ENCODE results near the gene PELI2. TPM values are rescaled to one million over a fixed set of nuclear protein-coding genes. Genes with fewer than 3 reads are reported as not detected.

Gene PELI2
- total RNA-seq, 1 experiment from 2014 or later, result 2.0 TPM

DNA sequence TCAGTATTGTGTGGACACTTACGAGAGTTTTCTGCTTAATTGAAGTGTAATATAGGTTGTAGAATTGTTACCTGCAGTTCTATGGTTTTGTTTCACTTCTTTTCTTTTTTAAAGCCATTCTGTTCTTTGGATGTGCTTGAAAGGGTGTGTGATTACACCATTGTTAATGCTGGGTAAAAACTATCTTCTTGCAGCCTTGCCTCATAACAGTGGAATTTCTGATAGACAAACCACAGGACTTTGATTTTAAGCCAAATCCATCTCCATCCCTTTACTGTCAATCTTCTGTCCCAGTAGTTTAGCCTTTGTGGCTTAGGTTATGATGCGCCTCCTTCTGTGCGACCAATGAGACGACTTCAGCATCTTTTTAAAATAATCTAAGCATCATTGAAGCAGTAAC is 182.3 kb downstream of the PELI2 start:
- H3K9ac ChIP-seq (ENCODE audit: low read length), result no peak overlapping the region
- H3K36me3 ChIP-seq (ENCODE audit: control insufficient read depth in 1 of 2, insufficient read depth in 2 of 2, low read length in 2 of 2), result no peaks in the 10 kb centered on the region
- no peak for TF ChIP-seq EZH2 (IDR thresholded peaks at IDR 0.05)
- no peak for TF ChIP-seq REST (IDR thresholded peaks at IDR 0.05; ENCODE audit: low read depth)
- no peak for TF ChIP-seq EZH2phosphoT487 (IDR thresholded peaks at IDR 0.05; ENCODE audit: borderline replicate concordance)
- no peak for TF ChIP-seq CBX3 (IDR thresholded peaks at IDR 0.05; ENCODE audit: low read depth)
- no peak for TF ChIP-seq RAD21 (IDR thresholded peaks at IDR 0.05; ENCODE audit: low read depth)
- TF ChIP-seq FOSL1 (IDR thresholded peaks at IDR 0.05; ENCODE audit: low read depth), result no peak
- 0 out of 2 replicates have a peak, but pooled peaks cover 26% of the 10 kb centered on the region for H3K27me3 ChIP-seq (ENCODE audit: insufficient read depth, low read length)
- no peak for DNase-seq (ENCODE audit: low read depth, low spot score)
- H3K79me2 ChIP-seq (ENCODE audit: insufficient read depth, low read length), result no peaks in the 10 kb centered on the region
- H3K27ac ChIP-seq (ENCODE audit: low read depth, low read length), result no peak overlapping the region
- no TSS peak for BruUV-seq (replicated peaks)
- ChIA-PET CTCF (no interaction called here), RAD21 (ENCODE audit: low non-redundant PET in 1 of 2, low total read pairs in 2 of 2, uncharacterized antibody in 2 of 2, unreplicated experiment in 2 of 2) (no interaction called here), POLR2A (no interaction called here)
- H3K4me3 ChIP-seq (replicated peaks in 1 of 2; ENCODE audit: low read depth in 1 of 2, low read length in 2 of 2), result no peak overlapping the region
- no peak for ATAC-seq
- H4K20me1 ChIP-seq (ENCODE audit: insufficient read depth), result no peaks in the 10 kb centered on the region
- no peaks in the 10 kb centered on the region for H3K4me1 ChIP-seq (ENCODE audit: control insufficient read depth in 1 of 2, insufficient read depth in 2 of 2, low read length in 2 of 2)
- intact Hi-C loops (cut with micrococcal nuclease), result no loop called here
- no peak overlapping the region for H2AFZ ChIP-seq (ENCODE audit: low read depth, low read length, poor library complexity, severe bottlenecking)
- H3K9me2 ChIP-seq (ENCODE audit: insufficient read depth), result no peaks in the 10 kb centered on the region
- no peaks in the 10 kb centered on the region for H3K9me3 ChIP-seq (ENCODE audit: control insufficient read depth in 1 of 2, insufficient read depth in 1 of 2, low read depth in 1 of 2, low read length in 2 of 2)
- no peak overlapping the region for H3K4me2 ChIP-seq (ENCODE audit: low read length)

- intact Hi-C loops (cut with micrococcal nuclease), result no loop called here
- POLR2A ChIA-PET, result no interaction called here
- H3K4me2 ChIP-seq (ENCODE audit: low read length), result no peak overlapping the region
- no peaks in the 10 kb centered on the region for H3K9me3 ChIP-seq (ENCODE audit: control insufficient read depth in 1 of 2, insufficient read depth in 1 of 2, low read depth in 1 of 2, low read length in 2 of 2)
- ATAC-seq (no peak), DNase-seq (ENCODE audit: low read depth, low spot score) (no peak)
- CTCF ChIA-PET, result no interaction called here
- BruUV-seq (replicated peaks), result no TSS peak
- H4K20me1 ChIP-seq (ENCODE audit: insufficient read depth), result no peaks in the 10 kb centered on the region
- H3K9ac ChIP-seq (ENCODE audit: low read length), result no peak overlapping the region
- H3K79me2 ChIP-seq (ENCODE audit: insufficient read depth, low read length), result no peaks in the 10 kb centered on the region
- no peaks in the 10 kb centered on the region for H3K4me1 ChIP-seq (ENCODE audit: control insufficient read depth in 1 of 2, insufficient read depth in 2 of 2, low read length in 2 of 2)
- no peaks in the 10 kb centered on the region for H3K36me3 ChIP-seq (ENCODE audit: control insufficient read depth in 1 of 2, insufficient read depth in 2 of 2, low read length in 2 of 2)
- H3K9me2 ChIP-seq (ENCODE audit: insufficient read depth), result no peaks in the 10 kb centered on the region
- no peak overlapping the region for H2AFZ ChIP-seq (ENCODE audit: low read depth, low read length, poor library complexity, severe bottlenecking)
- H3K27me3 ChIP-seq (ENCODE audit: insufficient read depth, low read length), result peaks cover 23% of the 10 kb centered on the region
- H3K27ac ChIP-seq (ENCODE audit: low read depth, low read length), result no peak overlapping the region
- no peak overlapping the region for H3K4me3 ChIP-seq (replicated peaks in 1 of 2; ENCODE audit: low read depth in 1 of 2, low read length in 2 of 2)
- TF ChIP-seq ZFX (IDR thresholded peaks at IDR 0.05) (no peak), POLR2AphosphoS5 (IDR thresholded peaks at IDR 0.05; ENCODE audit: low read depth, low read length) (no peak), RAD21 (IDR thresholded peaks at IDR 0.05; ENCODE audit: low read depth) (no peak), POLR2A (IDR thresholded peaks at IDR 0.05; ENCODE audit: borderline replicate concordance, extremely low read depth, insufficient read depth, insufficient read length) (no peak), ZBTB33 (IDR thresholded peaks at IDR 0.05; ENCODE audit: extremely low read depth, insufficient replicate concordance, low read length) (no peak), TCF7L2 (IDR thresholded peaks at IDR 0.05; ENCODE audit: borderline replicate concordance, extremely low read depth, insufficient read depth, insufficient read length) (no peak), JUND (IDR thresholded peaks at IDR 0.05) (no peak), EZH2 (IDR thresholded peaks at IDR 0.05) (no peak), CEBPB (IDR thresholded peaks at IDR 0.05; ENCODE audit: low read depth) (no peak)
- RAD21 ChIA-PET (ENCODE audit: low non-redundant PET in 1 of 2, low total read pairs in 2 of 2, uncharacterized antibody in 2 of 2, unreplicated experiment in 2 of 2), result no interaction called here
Observed at GRCh38 chr14:56304456-56304855, 186.2 kb downstream of the PELI2 start.
